Neural progenitor cell (in vitro differentiated cells): ENCODE data around the gene INPP5E. TPM values are rescaled to one million over a fixed set of nuclear protein-coding genes. Genes with fewer than 3 reads are reported as not detected.

Experiments used
- DNase-seq: peaks from one replicate; pipeline ENCODE4 v3.0.0-alpha.2; 2016; ENCODE audit warnings: low spot score
- H2AFZ ChIP-seq: fragments of 200-600 bp; sonication (generic); replicated peaks from 2 replicates; pipeline ENCODE4 v1.6.1; 2016; ENCODE audit warnings: antibody characterized with exemption
- H3F3A ChIP-seq: fragments of 200-600 bp; sonication (generic); 2 replicates; pipeline ENCODE4 v1.6.1; 2016; ENCODE audit warnings: antibody characterized with exemption, low read depth
- H3K27ac ChIP-seq: fragments of 200-600 bp; sonication (generic); 2 replicates; pipeline ENCODE4 v1.5.1; 2016; ENCODE audit warnings: mild to moderate bottlenecking
- H3K27me3 ChIP-seq: fragments of 200-600 bp; sonication (generic); 2 replicates; pipeline ENCODE4 v1.6.1; 2016; ENCODE audit warnings: mild to moderate bottlenecking, moderate library complexity
- H3K36me3 ChIP-seq: fragments of 200-600 bp; sonication (generic); 2 replicates; pipeline ENCODE4 v1.5.1; 2016
- H3K4me1 ChIP-seq: fragments of 200-600 bp; sonication (generic); 2 replicates; pipeline ENCODE4 v1.6.1; 2016; ENCODE audit warnings: mixed run types
- H3K4me2 ChIP-seq: fragments of 200-600 bp; sonication (generic); 2 replicates; pipeline ENCODE4 v1.6.1; 2016
- H3K4me3 ChIP-seq: fragments of 200-600 bp; sonication (generic); 2 replicates; pipeline ENCODE4 v1.5.1; 2016
- H3K79me2 ChIP-seq: fragments of 200-600 bp; sonication (generic); 2 replicates; pipeline ENCODE4 v1.6.1; 2016; ENCODE audit warnings: low read depth
- H3K9ac ChIP-seq: fragments of 200-600 bp; sonication (generic); 2 replicates; pipeline ENCODE4 v1.6.1; 2016
- H3K9me3 ChIP-seq: fragments of 200-600 bp; sonication (generic); 2 replicates; pipeline ENCODE4 v1.5.1; 2016; ENCODE audit warnings: low read depth
- H4K20me1 ChIP-seq: fragments of 200-600 bp; sonication (generic); 2 replicates; pipeline ENCODE4 v1.6.1; 2016; ENCODE audit warnings: low read depth
- H3K27ac Mint-ChIP-seq: 3 replicates; pipeline ENCODE4 v1.8.0; 2021; ENCODE audit warnings: mixed read lengths
- H3K27me3 Mint-ChIP-seq: 2 replicates; pipeline ENCODE4 v1.8.0; 2022; ENCODE audit warnings: low read depth, mild to moderate bottlenecking, inconsistent platforms, moderate library complexity, mixed read lengths; ENCODE audit not compliant: insufficient read depth
- H3K36me3 Mint-ChIP-seq: 3 replicates; pipeline ENCODE4 v1.8.0; 2021; ENCODE audit warnings: mixed read lengths
- H3K4me1 Mint-ChIP-seq: 3 replicates; pipeline ENCODE4 v1.8.0; 2021; ENCODE audit warnings: mixed read lengths
- H3K4me3 Mint-ChIP-seq: 3 replicates; pipeline ENCODE4 v1.8.0; 2021; ENCODE audit warnings: mild to moderate bottlenecking, moderate library complexity, mixed read lengths
- H3K9me3 Mint-ChIP-seq: 3 replicates; pipeline ENCODE4 v1.8.0; 2020; ENCODE audit warnings: mixed read lengths
- EZH2 ChIP-seq: fragments of 200-600 bp; sonication (generic); IDR thresholded peaks from 2 replicates; pipeline ENCODE4 v1.6.1; 2017; ENCODE audit warnings: antibody characterized with exemption, mild to moderate bottlenecking, moderate library complexity
- EZH2phosphoT487 ChIP-seq: fragments of 200-600 bp; sonication (generic); IDR thresholded peaks from 2 replicates; pipeline ENCODE4 v1.6.1; 2017; ENCODE audit warnings: antibody characterized with exemption
- total RNA-seq: library from RNA; depleted of rRNA; stranded (reverse); fragments of >200 nt; gene quantifications from 2 replicates; pipeline ENCODE4 v1.2.3, GENCODE V29; 2015; ENCODE audit warnings: low replicate concordance
- TF ChIP-seq, protein P1 (sequence below): fragments of 200-600 bp; sonication (generic); IDR thresholded peaks from 2 replicates; pipeline ENCODE4 v1.5.1; 2017; ENCODE audit warnings: antibody characterized with exemption, mild to moderate bottlenecking

The INPP5E gene
- total RNA-seq, 1 donor from 2014 or later = 8.8 TPM

DNA sequence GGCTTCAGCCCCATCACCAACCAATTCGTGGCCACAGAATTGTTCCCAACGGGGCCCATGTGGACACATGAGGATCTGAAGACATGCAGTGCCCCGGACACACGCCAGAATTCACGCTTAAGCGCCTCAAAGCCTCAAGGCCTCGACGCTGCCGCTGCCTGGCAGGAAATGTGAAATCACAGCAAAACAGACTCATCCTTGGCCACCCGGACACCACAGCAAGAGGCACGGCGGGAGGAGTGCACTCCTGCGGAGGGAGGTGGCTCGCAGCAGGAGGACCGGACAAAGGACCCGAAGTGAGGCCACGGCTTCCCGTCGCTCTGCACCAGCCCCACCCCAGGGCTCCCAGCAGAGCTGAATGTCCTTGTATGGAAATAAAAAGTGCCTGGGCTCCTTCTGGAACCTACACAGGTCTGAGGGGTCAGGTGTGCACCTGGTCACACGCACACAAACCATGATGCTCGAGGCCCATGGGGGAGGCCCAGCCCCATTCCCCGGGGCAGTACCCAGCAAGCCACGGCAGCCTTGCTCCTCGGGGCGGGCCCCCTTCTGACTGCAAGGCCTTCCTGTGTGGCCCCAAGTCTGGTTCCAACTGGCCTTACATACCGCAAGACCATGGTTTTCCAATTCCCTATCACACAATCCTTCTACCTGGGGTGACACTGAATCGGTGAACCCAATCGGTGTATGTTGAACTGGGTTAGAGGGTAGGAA lies 33.2 kb upstream of the INPP5E start:
- Histone ChIP-seq H2AFZ (no peak overlapping the region), H3F3A (no peaks in the 10 kb centered on the region), H3K4me2 (no peak overlapping the region), H4K20me1 (peaks cover 60% of the 10 kb centered on the region), H3K9me3 (no peaks in the 10 kb centered on the region), H3K4me3 (no peak overlapping the region), H3K79me2 (peaks cover 51% of the 10 kb centered on the region), H3K27ac (no peak overlapping the region), H3K4me1 (no peaks in the 10 kb centered on the region), H3K9ac (peak overlapping the region; percentile 32), H3K27me3 (no peaks in the 10 kb centered on the region), H3K36me3 (no peaks in the 10 kb centered on the region)
- Mint-ChIP-seq H3K27me3 (peaks cover 2% of the 10 kb centered on the region), H3K36me3 (peaks cover 12% of the 10 kb centered on the region), H3K4me1 (no peaks in the 10 kb centered on the region), H3K27ac (no peak overlapping the region), H3K9me3 (no peaks in the 10 kb centered on the region), H3K4me3 (no peak overlapping the region)
- no peak for DNase-seq
- TF ChIP-seq, protein P1, sequence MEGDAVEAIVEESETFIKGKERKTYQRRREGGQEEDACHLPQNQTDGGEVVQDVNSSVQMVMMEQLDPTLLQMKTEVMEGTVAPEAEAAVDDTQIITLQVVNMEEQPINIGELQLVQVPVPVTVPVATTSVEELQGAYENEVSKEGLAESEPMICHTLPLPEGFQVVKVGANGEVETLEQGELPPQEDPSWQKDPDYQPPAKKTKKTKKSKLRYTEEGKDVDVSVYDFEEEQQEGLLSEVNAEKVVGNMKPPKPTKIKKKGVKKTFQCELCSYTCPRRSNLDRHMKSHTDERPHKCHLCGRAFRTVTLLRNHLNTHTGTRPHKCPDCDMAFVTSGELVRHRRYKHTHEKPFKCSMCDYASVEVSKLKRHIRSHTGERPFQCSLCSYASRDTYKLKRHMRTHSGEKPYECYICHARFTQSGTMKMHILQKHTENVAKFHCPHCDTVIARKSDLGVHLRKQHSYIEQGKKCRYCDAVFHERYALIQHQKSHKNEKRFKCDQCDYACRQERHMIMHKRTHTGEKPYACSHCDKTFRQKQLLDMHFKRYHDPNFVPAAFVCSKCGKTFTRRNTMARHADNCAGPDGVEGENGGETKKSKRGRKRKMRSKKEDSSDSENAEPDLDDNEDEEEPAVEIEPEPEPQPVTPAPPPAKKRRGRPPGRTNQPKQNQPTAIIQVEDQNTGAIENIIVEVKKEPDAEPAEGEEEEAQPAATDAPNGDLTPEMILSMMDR = no peak
- TF ChIP-seq EZH2 (no peak), EZH2phosphoT487 (no peak)

DNA sequence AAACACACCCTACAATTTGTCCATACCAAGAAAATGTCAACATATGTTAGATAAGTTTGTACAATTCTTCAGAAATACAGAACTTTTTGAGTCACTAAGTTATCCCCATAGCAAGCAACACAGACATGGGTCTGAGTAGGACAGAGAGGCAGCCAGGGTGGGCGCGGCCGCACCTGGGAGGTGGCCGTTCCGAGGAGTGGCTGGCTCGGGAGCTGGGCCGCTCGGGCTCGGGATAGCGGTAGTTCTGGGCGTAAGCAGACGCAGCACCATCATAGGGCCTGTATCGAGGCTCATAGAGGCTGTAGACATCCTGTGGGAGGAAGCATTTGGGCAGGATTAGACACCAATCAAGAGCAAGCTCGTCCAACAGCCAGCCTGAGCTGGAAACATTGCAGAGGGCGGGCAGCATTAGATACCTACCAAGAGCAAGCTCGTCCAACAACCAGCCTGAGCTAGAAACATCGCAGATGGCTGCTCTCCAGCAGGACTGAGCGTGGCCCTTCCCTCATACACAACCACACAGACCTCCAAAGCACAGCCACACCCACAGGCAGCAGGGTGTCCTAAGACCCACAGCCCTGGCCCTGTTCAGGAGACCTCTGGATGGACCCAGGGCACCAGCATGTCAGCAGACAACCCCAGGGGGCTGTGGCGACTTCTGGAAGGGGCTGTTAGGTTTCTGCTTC lies 32.3 kb upstream of the INPP5E start:
- H3K27me3 Mint-ChIP-seq = peaks cover 2% of the 10 kb centered on the region
- Histone ChIP-seq H3K27me3 (no peaks in the 10 kb centered on the region), H2AFZ (no peak overlapping the region), H3F3A (no peaks in the 10 kb centered on the region), H3K4me1 (no peaks in the 10 kb centered on the region), H3K79me2 (peaks cover 42% of the 10 kb centered on the region), H3K9me3 (no peaks in the 10 kb centered on the region), H3K4me2 (no peak overlapping the region), H3K4me3 (no peak overlapping the region), H3K9ac (no peak overlapping the region), H4K20me1 (peaks cover 59% of the 10 kb centered on the region), H3K36me3 (no peaks in the 10 kb centered on the region), H3K27ac (no peak overlapping the region)
- no peak overlapping the region for H3K27ac Mint-ChIP-seq
- H3K4me3 Mint-ChIP-seq = no peak overlapping the region
- H3K4me1 Mint-ChIP-seq = no peaks in the 10 kb centered on the region
- no peaks in the 10 kb centered on the region for H3K9me3 Mint-ChIP-seq
- no peak for DNase-seq
- TF ChIP-seq, protein P1 = no peak
- TF ChIP-seq EZH2 (no peak), EZH2phosphoT487 (no peak)
- peaks cover 11% of the 10 kb centered on the region for H3K36me3 Mint-ChIP-seq

DNA sequence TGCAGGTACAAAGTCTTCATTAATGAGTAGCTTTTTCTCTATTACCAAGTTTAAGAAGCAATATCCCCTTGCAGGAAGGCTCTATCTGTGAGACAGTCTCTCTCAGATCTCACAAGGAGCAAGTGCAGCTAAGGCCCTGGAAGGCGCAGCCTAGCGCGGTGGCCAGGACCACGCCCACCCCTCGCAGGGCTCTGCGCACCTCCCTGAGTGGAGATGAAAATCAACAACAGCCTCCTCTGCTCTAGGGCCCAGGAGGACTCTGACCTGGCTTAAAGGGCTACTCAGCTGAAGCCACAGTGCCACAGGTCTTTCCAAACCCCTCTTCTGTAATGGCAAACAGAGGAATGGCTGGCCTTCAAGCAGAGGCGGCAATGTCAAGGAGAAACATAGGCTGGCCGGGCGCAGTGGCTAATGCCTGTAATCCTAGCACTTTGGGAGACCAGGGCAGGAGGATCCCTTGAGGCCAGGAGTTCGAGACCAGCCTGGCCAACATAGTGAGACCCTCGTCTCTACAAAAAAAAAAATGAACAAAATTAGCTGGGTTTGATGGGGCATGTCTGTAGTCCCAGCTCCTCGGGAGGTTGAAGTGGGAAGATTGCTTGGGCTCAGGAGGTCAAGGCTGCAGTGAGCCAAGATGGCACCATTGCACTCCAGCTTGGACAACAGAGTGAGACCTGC lies 31.3 kb upstream of the INPP5E start:
- H3K4me1 Mint-ChIP-seq = no peaks in the 10 kb centered on the region
- H3K27ac Mint-ChIP-seq = no peak overlapping the region
- no peaks in the 10 kb centered on the region for H3K9me3 ChIP-seq
- peaks cover 59% of the 10 kb centered on the region for H4K20me1 ChIP-seq
- peaks cover 41% of the 10 kb centered on the region for H3K79me2 ChIP-seq
- H3K9ac ChIP-seq = no peak overlapping the region
- no peak overlapping the region for H3K4me2 ChIP-seq
- TF ChIP-seq EZH2 (no peak), EZH2phosphoT487 (no peak)
- TF ChIP-seq, protein P1 = no peak
- no peak overlapping the region for H3K27ac ChIP-seq
- no peaks in the 10 kb centered on the region for H3F3A ChIP-seq
- H3K27me3 ChIP-seq = no peaks in the 10 kb centered on the region
- no peak for DNase-seq
- peaks cover 15% of the 10 kb centered on the region for H3K36me3 Mint-ChIP-seq
- no peak overlapping the region for H3K4me3 ChIP-seq
- H3K4me3 Mint-ChIP-seq = no peak overlapping the region
- peaks cover 2% of the 10 kb centered on the region for H3K27me3 Mint-ChIP-seq
- H3K36me3 ChIP-seq = no peaks in the 10 kb centered on the region
- H2AFZ ChIP-seq = no peak overlapping the region
- H3K4me1 ChIP-seq = no peaks in the 10 kb centered on the region
- H3K9me3 Mint-ChIP-seq = no peaks in the 10 kb centered on the region
